NCI-H146 treated with DMSO at 0.1 percent for 48 hours (cell line): Measurements from ENCODE around the gene CDKL2.
"Not testable (repeated sequence)": the region's sequence is repeated elsewhere in the genome, so short reads cannot be mapped to it uniquely, and the experiment has no call there.

ENCODE experiments used
- DNase-seq: peaks from one replicate; lab custom pipeline; 2025; ENCODE audit not compliant: unreplicated experiment; lab: John Stamatoyannopoulos, UW

CDKL2 gene

GRCh38 chr4:75630174-75630936, at the start of gene CDKL2:
CDKL2 (minus strand) TSS chr4:75630528; CDS start chr4:75625988, 4,540 bp downstream.
- peak; percentile 89 for DNase-seq

- no peak for DNase-seq
These were observed 48.6 kb upstream of the CDKL2 start for GRCh38 chr4:75678965-75679364.

GRCh38 chr4:75678473-75678872, 48.1 kb upstream of the CDKL2 start:
- no peak for DNase-seq

- peak; percentile 31 for DNase-seq
These were observed 44.7 kb upstream of the CDKL2 start for GRCh38 chr4:75675004-75675531.

- DNase-seq: no peak
These were observed 43.6 kb upstream of the CDKL2 start for GRCh38 chr4:75673959-75674328.

GRCh38 chr4:75673027-75673958, 43.0 kb upstream of the CDKL2 start, which contains the start of gene G3BP2:
G3BP2 (minus strand) TSS chr4:75673411; CDS start chr4:75662025, 11,386 bp downstream.
- DNase-seq: peak; percentile 96

- peak; percentile 33 for DNase-seq
These were observed 42.2 kb upstream of the CDKL2 start for GRCh38 chr4:75672461-75673026.

- DNase-seq: no peak
These were observed 41.6 kb upstream of the CDKL2 start for GRCh38 chr4:75671802-75672421.

GRCh38 chr4:75668596-75668995, 38.3 kb upstream of the CDKL2 start:
- DNase-seq: no peak

GRCh38 chr4:75667636-75668035, 37.3 kb upstream of the CDKL2 start:
- DNase-seq: not testable (repeated sequence)

- DNase-seq: no peak
These were observed 36.0 kb upstream of the CDKL2 start for GRCh38 chr4:75666299-75666698.

- DNase-seq: not testable (repeated sequence)
These were observed 34.3 kb upstream of the CDKL2 start for GRCh38 chr4:75664604-75665003.

GRCh38 chr4:75662626-75663025, 32.3 kb upstream of the CDKL2 start:
- DNase-seq: no peak

- DNase-seq: no peak
These were observed 30.2 kb upstream of the CDKL2 start for GRCh38 chr4:75660491-75660890.

GRCh38 chr4:75659512-75660031, 29.2 kb upstream of the CDKL2 start:
- DNase-seq: no peak

GRCh38 chr4:75658876-75659275, 28.5 kb upstream of the CDKL2 start:
- DNase-seq: no peak

GRCh38 chr4:75655562-75655961, 25.2 kb upstream of the CDKL2 start:
- DNase-seq: no peak

- DNase-seq: no peak
These were observed 24.6 kb upstream of the CDKL2 start for GRCh38 chr4:75654905-75655304.

- no peak for DNase-seq
These were observed 23.6 kb upstream of the CDKL2 start for GRCh38 chr4:75653845-75654503.

- DNase-seq: no peak
These were observed 13.8 kb upstream of the CDKL2 start for GRCh38 chr4:75644095-75644494.
